Kidney tubule cell (primary cell): Measurements from ENCODE around the gene RBM44.
A peak's percentile ranks its signal among the peaks of the same experiment; 100 is the strongest.
"Not testable (repeated sequence)": the region's sequence is repeated elsewhere in the genome, so short reads cannot be mapped to it uniquely, and the experiment has no call there.

Source experiments
- DNase-seq: peaks from one replicate; pipeline ENCODE4 v3.0.0-alpha.2; 2018; ENCODE audit warnings: low spot score

The RBM44 gene, protein sequence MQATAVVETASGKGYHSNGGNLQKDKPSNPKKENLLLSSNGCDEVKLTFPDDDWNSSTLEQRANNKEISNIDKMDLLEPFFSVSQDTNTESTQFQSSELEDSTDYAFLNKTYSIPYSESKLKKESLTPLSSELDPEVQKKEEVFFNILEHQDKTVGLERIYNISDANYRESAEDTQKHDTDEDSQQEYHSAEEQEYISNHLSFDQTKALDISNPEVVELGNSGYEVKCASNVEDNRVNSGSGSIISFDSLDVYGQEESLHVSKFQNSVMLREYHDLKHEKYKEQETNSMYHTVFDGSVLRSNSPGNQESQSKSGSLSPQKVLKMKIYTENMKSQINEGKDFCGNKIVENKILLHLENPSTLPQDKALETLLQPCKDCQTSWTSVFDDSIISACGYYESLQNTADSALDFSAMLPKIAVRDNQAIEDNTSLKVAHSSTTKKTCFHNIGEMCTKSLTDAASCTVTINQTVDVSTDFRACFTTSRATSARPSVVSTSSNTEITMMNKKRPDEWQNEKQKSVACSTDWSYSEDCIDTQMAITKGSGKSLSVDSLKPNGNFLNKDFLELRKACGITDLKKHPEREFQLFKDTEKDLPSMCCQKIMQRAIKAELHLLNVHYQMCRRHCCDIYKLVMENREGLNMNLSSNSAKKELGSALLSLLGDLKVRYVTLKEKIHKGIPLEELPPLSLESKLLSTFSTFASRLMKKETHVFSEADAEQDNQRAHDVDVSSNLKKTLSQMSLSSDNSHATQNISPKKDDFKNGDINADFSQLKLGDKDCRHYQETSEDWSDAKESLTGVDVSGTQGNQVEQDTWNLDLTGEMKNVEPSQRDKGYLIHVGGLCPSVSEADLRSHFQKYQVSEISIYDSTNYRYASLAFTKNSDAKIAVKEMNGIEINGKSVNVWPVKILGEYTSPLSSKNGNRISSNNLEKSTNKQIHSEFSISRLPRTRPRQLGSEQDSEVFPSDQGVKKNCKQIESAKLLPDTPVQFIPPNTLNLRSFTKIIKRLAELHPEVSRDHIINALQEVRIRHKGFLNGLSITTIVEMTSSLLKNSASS

DNA sequence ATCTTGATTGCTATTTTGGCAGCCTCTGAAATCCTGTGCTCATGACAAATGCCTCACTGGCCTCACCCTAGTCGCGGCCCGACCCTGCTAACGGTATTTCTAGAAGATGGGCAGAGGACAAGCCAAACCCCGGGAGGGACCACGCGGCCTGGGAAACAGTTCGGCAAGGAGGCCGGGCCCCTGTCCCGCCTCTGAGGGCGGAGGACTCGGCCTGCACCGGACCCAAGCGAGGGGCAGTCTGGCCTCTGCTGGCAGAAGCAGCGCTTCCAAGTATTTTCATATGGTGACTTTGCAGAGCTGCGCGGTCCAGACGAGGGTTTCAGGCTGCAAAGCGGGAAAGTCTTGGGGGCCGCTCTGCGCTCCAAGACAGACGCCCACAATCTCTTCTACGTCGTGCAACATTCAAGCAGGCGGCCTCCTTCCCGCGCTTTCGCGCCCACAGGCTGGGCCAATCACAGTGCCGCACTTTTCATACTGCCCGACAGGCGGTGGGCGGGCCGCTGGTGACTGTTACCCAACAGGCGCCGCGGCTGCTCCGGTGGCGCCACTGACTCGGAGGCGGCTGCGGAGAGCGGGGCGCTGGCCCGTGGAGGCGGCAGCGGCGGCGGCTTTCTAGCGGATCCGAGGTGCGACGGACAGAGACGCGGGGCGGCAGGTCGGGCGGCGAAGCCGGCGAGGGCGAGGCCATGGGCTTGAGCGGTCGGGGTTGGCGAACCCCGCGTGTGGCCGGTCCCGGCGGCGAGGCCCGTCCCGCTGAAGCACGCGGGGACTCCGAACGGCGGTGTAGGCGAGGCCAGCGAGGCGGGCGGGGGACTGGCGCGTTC lies at the start of gene RBM44:
Gene RBM44 (plus strand): TSS at position 544 of the 824 bp plus-strand sequence. CDS start 14,831 bp downstream, outside the sequence.
- DNase-seq: no peak

DNA sequence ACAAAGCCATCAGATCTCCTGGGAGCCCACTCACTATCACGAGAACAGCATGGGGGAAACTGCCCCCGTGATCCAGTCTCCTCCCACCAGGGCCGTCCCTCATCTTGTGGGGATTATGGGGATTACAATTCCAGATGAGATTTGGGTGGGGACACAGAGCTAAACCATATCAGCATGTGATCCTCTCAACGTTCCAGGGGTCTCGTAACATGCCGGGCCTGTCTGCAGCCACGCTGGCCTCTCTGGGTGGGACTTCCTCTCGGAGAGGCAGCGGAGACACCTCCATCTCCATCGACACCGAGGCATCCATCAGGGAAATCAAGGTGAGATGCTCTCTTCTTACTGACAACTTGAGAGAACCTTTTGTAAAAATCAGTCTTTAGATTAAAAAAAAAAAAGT lies 49.6 kb upstream of the RBM44 start:
- no peak for DNase-seq

GRCh38 chr2:237749961-237750360 lies 48.6 kb upstream of the RBM44 start:
- DNase-seq: no peak

DNA sequence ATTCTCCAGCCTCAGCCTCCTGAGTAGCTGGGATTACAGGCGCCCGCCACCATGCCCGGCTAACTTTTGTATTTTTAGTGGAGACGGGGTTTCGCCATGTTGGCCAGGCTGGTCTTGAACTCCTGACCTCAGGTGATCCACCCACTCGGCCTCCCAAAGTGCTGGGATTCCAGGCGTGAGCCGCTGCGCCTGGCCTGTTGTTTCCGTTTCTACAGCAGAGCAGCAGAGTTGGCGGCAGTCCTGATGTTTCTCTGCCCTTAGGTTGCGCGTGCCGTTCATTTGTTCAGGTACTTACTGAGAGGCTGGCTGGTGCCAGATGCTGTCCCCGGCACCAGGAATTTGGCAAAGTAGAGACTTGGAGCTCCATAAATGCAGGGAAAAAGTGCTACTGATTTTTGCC lies 48.1 kb upstream of the RBM44 start:
- DNase-seq: not testable (repeated sequence)

DNA sequence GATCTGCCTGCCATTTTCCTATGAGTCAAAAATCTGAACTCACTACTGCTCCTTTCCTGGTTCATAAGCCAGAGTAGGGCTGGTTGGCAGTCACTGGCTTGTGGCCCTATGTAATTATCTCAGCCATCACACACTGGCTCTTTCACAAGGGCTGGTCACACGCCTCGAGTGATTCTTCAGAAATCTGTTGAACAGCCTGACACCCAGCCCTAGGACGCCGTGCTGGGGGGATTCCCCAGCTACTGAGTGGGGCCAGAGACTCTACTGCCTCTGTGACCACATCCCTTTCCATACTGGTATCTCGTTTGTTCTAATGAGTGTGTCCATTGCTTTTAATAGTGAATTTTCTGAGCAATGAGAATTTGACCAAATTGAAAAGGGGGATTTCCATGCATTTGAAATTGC lies 45.8 kb upstream of the RBM44 start:
- DNase-seq: no peak

DNA sequence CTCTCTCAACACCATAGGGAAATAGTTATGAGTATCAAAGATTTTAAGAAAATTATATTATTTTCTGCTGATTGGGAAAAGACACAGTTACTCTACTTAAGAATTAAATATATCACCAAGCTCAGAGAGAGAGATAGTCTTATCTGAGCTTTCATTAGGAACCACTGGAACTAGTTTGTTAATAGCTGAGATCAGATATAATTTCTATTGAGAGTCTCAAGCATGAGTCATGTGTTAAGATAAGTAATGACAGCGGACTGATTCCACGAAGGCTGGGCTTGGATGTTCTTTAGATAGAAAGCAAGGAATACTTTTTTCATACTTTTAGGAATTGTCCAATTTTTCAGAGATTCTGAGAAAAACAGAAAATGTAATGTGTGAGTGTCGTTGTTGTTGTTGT lies 44.4 kb upstream of the RBM44 start:
- no peak for DNase-seq

DNA sequence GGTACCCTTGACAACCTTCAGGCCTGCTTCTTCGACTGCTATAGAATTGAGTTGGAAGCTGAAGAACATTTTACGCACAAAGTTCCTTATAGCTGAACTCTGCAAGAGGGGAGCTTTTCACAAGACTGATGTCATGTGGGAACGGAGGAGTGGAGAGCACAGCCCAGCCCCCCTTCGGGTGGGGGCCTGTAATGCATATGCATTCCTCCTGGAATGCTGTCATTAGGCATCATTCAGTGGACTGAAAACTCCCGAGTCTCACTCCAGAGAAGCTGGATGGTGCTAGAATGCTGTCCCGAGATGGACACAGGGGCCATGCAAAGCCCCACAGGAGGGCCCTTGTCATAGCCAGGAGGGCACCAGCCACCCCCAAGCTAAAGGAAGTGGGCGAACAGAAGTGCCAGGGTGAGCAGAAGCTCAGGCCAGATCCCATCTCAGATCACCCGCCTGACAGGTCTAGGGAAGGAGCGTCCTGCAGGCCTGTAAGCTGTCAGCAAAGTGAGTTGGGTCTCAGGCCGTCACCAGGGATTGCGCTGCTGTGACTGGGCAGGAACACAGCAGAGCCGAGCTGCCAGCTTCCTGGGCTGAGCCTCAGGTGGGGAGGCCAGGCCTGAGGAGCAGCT lies 43.8 kb upstream of the RBM44 start:
- DNase-seq: no peak

DNA sequence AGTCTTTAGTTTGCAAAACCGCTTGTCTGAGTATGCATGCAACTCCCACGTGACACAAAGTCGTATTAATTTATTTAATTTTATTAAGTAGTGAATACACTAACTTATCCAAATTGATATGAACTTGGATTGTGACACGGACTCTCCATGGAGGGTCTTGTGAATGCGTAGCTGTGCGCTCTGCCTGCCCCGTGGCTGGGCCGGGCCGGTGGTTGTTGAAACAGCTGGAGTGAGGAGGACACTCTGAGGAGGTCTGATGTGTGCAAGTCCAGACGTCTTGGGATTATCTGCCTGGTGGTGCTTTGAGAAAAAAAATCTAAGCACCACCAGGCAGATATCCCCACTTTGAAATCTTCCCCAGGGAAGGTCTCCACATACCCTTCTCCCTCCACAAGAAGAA lies 41.0 kb upstream of the RBM44 start:
- DNase-seq: no peak

DNA sequence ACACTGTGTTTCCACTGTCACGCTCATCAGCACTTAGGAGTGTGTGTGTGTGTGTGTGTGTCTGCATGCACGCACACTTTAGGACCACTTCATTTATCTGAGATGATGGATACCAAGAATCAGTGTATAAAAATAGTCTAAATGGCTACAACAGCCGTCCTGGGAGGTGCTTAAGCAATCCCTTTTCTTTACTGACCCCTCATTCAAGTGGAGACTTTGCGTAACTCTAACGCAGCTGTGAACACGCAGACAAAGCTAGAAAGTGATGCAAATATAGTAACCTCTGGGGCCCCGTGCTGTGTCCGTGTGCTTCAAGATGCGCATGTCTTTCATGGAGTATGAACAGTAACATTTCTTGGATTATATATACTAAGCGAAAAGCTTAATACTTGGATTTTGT lies 40.4 kb upstream of the RBM44 start:
- DNase-seq: no peak

GRCh38 chr2:237759176-237759575 lies 39.4 kb upstream of the RBM44 start:
- no peak for DNase-seq

GRCh38 chr2:237760506-237761502 lies 37.8 kb upstream of the RBM44 start:
- no peak for DNase-seq

DNA sequence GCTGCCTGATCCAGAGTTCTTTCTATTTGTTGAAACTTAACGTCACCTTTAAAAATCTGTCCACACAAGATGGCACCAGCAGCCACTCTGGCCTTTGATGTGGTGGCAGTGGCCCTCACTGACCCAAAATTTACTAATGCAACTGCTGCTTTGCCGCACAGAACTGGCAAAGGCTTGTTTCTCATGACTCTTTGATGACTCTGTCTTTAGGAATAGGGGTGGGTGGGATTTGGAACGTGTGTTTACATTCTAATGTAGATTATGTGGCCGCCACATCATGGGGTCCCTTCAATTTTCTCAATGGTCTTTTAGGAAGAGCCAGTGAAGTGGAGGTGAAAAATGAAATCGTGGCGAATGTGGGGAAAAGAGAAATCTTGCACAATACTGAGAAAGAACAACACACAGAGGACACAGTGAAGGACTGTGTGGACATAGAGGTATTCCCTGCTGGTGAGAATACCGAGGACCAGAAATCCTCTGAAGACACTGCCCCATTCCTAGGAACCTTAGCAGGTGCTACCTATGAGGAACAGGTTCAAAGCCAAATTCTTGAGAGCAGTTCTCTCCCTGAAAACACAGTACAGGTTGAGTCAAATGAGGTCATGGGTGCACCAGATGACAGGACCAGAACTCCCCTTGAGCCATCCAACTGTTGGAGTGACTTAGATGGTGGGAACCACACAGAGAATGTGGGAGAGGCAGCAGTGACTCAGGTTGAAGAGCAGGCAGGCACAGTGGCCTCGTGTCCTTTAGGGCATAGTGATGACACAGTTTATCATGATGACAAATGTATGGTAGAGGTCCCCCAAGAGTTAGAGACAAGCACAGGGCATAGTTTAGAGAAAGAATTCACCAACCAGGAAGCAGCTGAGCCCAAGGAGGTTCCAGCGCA lies 36.0 kb upstream of the RBM44 start:
- DNase-seq: not testable (repeated sequence)

- no peak for DNase-seq
These were observed 34.8 kb upstream of the RBM44 start for GRCh38 chr2:237763812-237764211.

DNA sequence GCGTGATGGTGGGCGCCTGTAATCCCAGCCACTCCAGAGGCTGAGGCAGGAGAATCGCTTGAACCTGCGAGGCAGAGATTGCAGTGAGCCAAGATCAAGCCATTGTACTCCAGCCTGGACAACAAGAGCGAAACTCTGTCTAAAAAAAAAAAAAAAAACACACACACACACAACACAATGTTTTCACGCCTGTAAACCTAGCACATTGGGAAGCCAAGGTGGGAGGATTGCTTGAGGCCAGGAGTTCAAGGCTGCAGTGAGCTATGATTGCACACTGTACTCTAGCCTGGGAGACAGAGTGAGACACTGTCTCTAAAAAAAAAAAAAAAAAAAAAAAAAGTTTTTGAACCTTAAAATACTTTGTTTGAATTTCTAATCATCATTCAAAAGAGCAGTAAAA lies 33.5 kb upstream of the RBM44 start:
- not testable (repeated sequence) for DNase-seq

- peak; percentile 40 for DNase-seq
These were observed 32.7 kb upstream of the RBM44 start for GRCh38 chr2:237765875-237766274.

- DNase-seq: peak; percentile 81
These were observed 32.2 kb upstream of the RBM44 start for GRCh38 chr2:237766340-237766739.

DNA sequence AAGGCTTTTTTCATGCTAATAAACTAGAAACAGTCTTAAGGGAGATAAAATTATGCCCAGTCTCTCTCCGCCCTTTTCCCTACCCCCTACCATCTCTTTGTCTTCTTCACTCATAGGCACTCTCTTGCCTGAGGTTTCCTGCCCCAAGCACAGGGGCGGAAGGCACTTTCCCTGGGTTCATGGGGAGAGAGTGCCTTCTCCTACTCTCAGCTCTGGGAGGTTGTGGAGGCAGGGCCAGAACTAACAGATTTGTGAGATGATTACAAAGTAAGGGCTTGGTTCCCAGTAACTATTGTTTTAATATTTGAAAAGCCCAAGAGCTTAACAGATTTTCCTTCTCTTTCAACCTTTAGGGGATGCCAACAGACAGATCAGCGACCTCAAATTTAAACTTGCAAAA lies 26.1 kb upstream of the RBM44 start:
- no peak for DNase-seq

GRCh38 chr2:237773826-237774225 lies 24.8 kb upstream of the RBM44 start:
- no peak for DNase-seq
